GM12873 (cell line): ENCODE measurements around the gene TENM3.

Source experiments
- CTCF ChIP-seq: IDR thresholded peaks from 2 replicates; pipeline ENCODE4 v1.5.1; 2012; ENCODE audit warnings: low read depth, mild to moderate bottlenecking, moderate library complexity, low read length, control low read depth; ENCODE audit not compliant: insufficient read depth; ENCODE audit errors: missing control alignments

The TENM3 gene

GRCh38 chr4:182206266-182206665 lies 36.9 kb upstream of the TENM3 start:
- TF ChIP-seq CTCF, result no peak

- TF ChIP-seq CTCF, result no peak
These were observed 36.3 kb upstream of the TENM3 start for GRCh38 chr4:182206916-182207315.

GRCh38 chr4:182207830-182208396 lies 35.3 kb upstream of the TENM3 start:
- no peak for TF ChIP-seq CTCF

GRCh38 chr4:182208526-182209050 lies 34.6 kb upstream of the TENM3 start:
- TF ChIP-seq CTCF, result no peak

GRCh38 chr4:182212211-182212761 lies 30.9 kb upstream of the TENM3 start:
- no peak for TF ChIP-seq CTCF

GRCh38 chr4:182213004-182213403 lies 30.2 kb upstream of the TENM3 start:
- no peak for TF ChIP-seq CTCF

- TF ChIP-seq CTCF, result no peak
These were observed 28.1 kb upstream of the TENM3 start for GRCh38 chr4:182215148-182215547.
